K562 (cell line): ENCODE results near the gene MAP1LC3B. TPM values are rescaled to one million over a fixed set of nuclear protein-coding genes. Genes with fewer than 3 reads are reported as not detected.

Experiments used
- ATF3 ChIP-seq, 2 experiments: fragments of 450-650 bp in 1 of 2; sonication (generic) in 1 of 2; formaldehyde crosslinking in 1 of 2; IDR thresholded peaks in 1 of 2; conservative IDR thresholded peaks in 1 of 2; 2 replicates each; pipeline versions ENCODE4 v1.6.1 to v1.8.1; 2016 to 2023; ENCODE audit warnings: mild to moderate bottlenecking in 2 of 2, moderate library complexity in 2 of 2, inconsistent platforms in 1 of 2, missing genetic modification reagents in 1 of 2
- CBFA2T3 ChIP-seq: fragments of 450-650 bp; IDR thresholded peaks from 2 replicates; pipeline ENCODE4 v1.6.1; 2017
- CEBPZ ChIP-seq: fragments of 150-350 bp; IDR thresholded peaks from 2 replicates; pipeline ENCODE4 v1.6.1; 2014; ENCODE audit warnings: low read depth, mild to moderate bottlenecking, low read length, borderline replicate concordance
- CREB3 ChIP-seq: fragments of 450-650 bp; conservative IDR thresholded peaks from 2 replicates; pipeline ENCODE4 v1.6.1; 2016; ENCODE audit warnings: missing genetic modification characterization, low read depth, mild to moderate bottlenecking, missing compliant biosample characterization, moderate library complexity
- MTA3 ChIP-seq: fragments of 450-650 bp; formaldehyde crosslinking; IDR thresholded peaks from 2 replicates; pipeline ENCODE4 v1.6.1; 2017; ENCODE audit warnings: mild to moderate bottlenecking, borderline replicate concordance
- RBFOX2 ChIP-seq: fragments of 200-400 bp; formaldehyde crosslinking; IDR thresholded peaks from 2 replicates; pipeline ENCODE4 v1.6.1; 2017; ENCODE audit warnings: low read depth, mild to moderate bottlenecking, low read length, moderate library complexity
- RREB1 ChIP-seq: fragments of 250-450 bp; sonication (Bioruptor Pico); IDR thresholded peaks from 2 replicates; pipeline ENCODE4 v1.4.0; 2020
- SETDB1 ChIP-seq: IDR thresholded peaks from one replicate; pipeline ENCODE4 v1.6.1; 2012; ENCODE audit warnings: low read length, control low read depth, inconsistent platforms
- SMAD1 ChIP-seq: fragments of 150-350 bp; IDR thresholded peaks from 2 replicates; pipeline ENCODE4 v1.6.1; 2014; ENCODE audit warnings: low read length, low read depth; ENCODE audit not compliant: partially characterized antibody
- SP1 ChIP-seq: sonication (generic); formaldehyde crosslinking; IDR thresholded peaks from 2 replicates; pipeline ENCODE4 v1.8.1; 2022; ENCODE audit warnings: mild to moderate bottlenecking, missing genetic modification reagents
- TFAM ChIP-seq: fragments of 250-450 bp; sonication (Bioruptor Pico); conservative IDR thresholded peaks from 2 replicates; pipeline ENCODE4 v1.5.0; 2021; ENCODE audit warnings: mild to moderate bottlenecking, moderate library complexity
- ZBTB5 ChIP-seq: fragments of 450-650 bp; IDR thresholded peaks from 2 replicates; pipeline ENCODE4 v1.6.1; 2017; ENCODE audit warnings: antibody characterized with exemption
- ZNF586 ChIP-seq: fragments of 450-650 bp; formaldehyde crosslinking; conservative IDR thresholded peaks from 2 replicates; pipeline ENCODE4 v1.4.0; 2020; ENCODE audit warnings: mild to moderate bottlenecking, moderate library complexity
- polyA plus RNA-seq, 8 experiments: library from polyadenylated mRNA; depleted of rRNA in 4 of 8; stranded (reverse) in 5 of 8; unstranded in 3 of 8; fragments of >200 nt; fragmentation: Nextera tagmentation in 2 of 8; fragmentation: Illumina TruSeq in 1 of 8; extraction: Ambion mirVana in 2 of 8; extraction: Trizol in 1 of 8; gene quantifications; 2 replicates each; pipeline versions ENCODE4 v1.2.1 to v1.2.3, GENCODE V29; 2011 to 2014; ENCODE audit warnings: inconsistent platforms in 1 of 8, missing spikeins in 1 of 8
- total RNA-seq, 7 experiments: library from RNA; depleted of rRNA in 6 of 7; stranded (reverse); fragments of >200 nt in 6 of 7; fragmentation: Illumina TruSeq in 2 of 7; extraction: Trizol in 2 of 7; gene quantifications; 2 replicates each; pipeline versions ENCODE4 v1.2.1 to v1.2.3, GENCODE V29; 2011 to 2021; ENCODE audit warnings: low replicate concordance in 1 of 7

MAP1LC3B gene
- total and polyA plus RNA-seq, 9 of the 15 experiments (the other 6 are each of a cell fraction or from before 2014, with no cell fraction given), result 16.0 to 81.5 (median 36.7) TPM

GRCh38 chr16:87383505-87384161, 8.5 kb upstream of the MAP1LC3B start, which contains the start of gene FBXO31 (continued):
- no peak for TF ChIP-seq CEBPZ
- TF ChIP-seq ATF3 (IDR thresholded peaks at IDR 0.05), result no peak
- no peak for TF ChIP-seq ATF3 (CRISPR knock-in tag; conservative IDR thresholded peaks at IDR 0.05)
- TF ChIP-seq ZBTB5, result peak; percentile 73
- TF ChIP-seq SETDB1, result no peak
- no peak for TF ChIP-seq RREB1 (CRISPR knock-in tag)
- no peak for TF ChIP-seq ZNF586 (CRISPR knock-in tag)
- no peak for TF ChIP-seq TFAM (CRISPR knock-in tag)
- peak; percentile 89 for TF ChIP-seq RBFOX2
- TF ChIP-seq MTA3, result peak; percentile 66; the same call in 1 of the 2 replicates
- no peak for TF ChIP-seq SMAD1
- TF ChIP-seq CREB3 (tag), result no peak
- TF ChIP-seq SP1 (CRISPR knock-in tag), result peak; percentile 97
- TF ChIP-seq CBFA2T3, result 0 out of 2 replicates have a peak, but pooled peaks have one; percentile 12
